Renal cortex interstitium (tissue), 11 donors: ENCODE measurements around the gene SLFN12L. TPM values are rescaled to one million over a fixed set of nuclear protein-coding genes. Genes with fewer than 3 reads are reported as not detected.
"Not testable (repeated sequence)": the region's sequence is repeated elsewhere in the genome, so short reads cannot be mapped to it uniquely, and the experiment has no call there.

Source experiments
- DNase-seq, 11 donors: peaks; one replicate each; pipeline ENCODE4 v3.0.0-alpha.2; 2013; ENCODE audit warnings: low read depth in 9 of 11, low spot score in 4 of 11; ENCODE audit errors: extremely low read depth in 1 of 11
- polyA plus RNA-seq, 3 donors: library from polyadenylated mRNA; unstranded; fragments of 120-200 nt; gene quantifications; one replicate each; pipeline ENCODE4 v1.2.1, GENCODE V29; 2013; ENCODE audit not compliant: insufficient read length in 3 of 3

The SLFN12L gene
- polyA plus RNA-seq, 3 donors: 0.13 to 0.33 (median 0.16) TPM

GRCh38 chr17:35546487-35546886, 9.0 kb upstream of the SLFN12L start:
- no peak for DNase-seq

GRCh38 chr17:35545150-35545549, 7.7 kb upstream of the SLFN12L start:
- DNase-seq: no peak

GRCh38 chr17:35543856-35544255, 6.4 kb upstream of the SLFN12L start:
- DNase-seq: no peak

DNA sequence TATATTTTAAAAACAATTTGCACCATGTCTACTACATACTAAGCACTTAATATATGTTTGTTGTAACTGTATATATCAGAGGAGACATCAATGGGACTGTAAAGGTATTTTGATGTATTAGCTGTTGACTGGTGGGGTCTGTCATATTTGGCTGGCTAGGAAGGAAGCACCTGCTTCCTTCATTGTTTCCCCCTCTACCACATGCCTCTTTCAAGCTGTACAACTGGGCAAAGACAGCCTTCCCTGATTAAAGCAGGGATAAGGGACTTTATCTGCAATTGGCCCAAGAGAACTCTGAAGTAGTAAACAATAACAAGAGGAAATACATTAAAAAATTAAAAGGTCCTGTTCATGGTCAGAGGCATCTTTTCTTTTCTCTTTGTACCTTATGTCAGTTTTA, 5.5 kb upstream of the SLFN12L start:
- no peak for DNase-seq

- DNase-seq: no peak
Measured at GRCh38 chr17:35541434-35541833, 4.0 kb upstream of the SLFN12L start.

DNA sequence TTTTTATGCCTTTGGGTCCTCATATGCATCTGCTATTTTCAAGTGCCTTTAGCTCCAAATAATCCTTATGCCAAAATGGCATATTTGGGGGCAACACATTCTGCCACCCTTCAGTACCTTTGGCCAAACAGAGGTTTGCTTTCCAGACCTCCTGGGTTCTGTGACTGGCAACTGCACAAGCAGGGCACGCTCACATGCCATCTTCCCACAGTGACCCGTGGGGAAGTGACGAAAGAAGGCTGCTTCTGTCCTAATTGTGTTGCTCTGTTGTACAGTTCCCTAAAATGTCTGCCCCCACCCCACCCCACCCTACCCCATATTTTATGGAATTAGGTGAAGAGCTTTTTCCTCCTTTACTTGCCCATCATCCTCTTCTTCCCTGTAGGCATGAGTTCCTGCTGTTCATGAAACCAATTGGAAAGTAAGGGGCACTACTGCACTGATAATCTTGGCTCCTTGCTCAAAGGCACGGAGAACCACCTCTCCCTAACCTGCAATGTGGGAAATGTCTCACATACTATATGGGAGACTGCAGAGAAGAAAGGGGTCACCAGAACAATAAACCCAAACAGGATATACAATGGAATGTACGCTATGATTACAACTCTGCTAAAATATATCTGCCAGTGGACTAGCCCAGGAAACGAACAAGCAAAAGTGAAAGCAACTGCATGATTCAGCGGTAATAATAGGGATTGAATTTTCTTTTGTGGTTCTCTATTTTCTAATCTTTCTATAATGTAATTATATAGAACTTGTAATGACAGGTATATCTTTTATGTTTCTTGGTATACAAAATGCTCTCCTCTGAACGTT, 3.3 kb upstream of the SLFN12L start:
- peak in 2 of 11 donors; percentile 8 to 16 for DNase-seq

DNA sequence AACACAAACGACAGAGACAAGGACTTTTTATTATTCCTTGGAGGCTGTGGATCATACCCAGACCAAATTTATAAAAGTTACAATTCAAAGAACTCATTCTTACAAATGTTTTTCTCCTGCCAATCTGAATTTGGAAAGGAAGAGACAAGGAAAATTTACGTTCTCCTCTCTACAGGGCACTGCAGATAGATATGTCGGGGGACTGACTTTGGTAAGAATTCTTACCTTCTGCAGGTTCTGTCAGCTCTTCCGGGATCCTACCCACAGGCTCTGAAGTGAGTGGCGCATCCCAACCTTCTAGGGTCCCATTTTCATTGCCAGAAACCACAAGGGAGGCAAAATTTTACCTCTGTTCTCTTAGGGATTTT, 2.2 kb upstream of the SLFN12L start:
- DNase-seq: no peak

- DNase-seq: no peak
Measured at GRCh38 chr17:35536664-35537171, 760 bp downstream of the SLFN12L start.

- not testable (repeated sequence) for DNase-seq
Measured at GRCh38 chr17:35535406-35535805, 2.1 kb downstream of the SLFN12L start.

DNA sequence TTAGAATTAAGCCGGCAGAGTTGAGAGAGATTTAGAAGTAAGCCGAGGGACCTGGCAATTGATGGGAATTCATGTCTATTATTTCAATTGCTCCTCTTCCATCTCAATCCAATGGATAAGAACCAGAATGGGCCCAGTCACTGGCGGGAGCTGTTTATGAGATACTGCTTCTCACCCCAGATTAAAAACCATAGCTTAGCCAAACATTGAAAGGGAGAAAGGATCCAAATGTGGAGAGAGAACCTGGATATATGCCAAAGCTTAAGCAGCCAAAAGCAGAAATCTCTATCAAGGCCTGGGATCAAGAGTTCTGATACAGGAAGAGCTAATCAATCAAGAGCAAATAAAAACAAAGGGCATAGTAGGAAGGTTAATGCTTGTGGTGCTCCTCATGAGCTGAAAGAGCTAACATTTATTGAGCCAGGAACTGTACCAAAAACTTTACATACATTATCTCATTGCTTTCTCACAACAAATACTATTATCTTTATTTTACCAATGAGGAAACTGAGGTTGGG, 2.8 kb downstream of the SLFN12L start:
- DNase-seq: no peak

DNA sequence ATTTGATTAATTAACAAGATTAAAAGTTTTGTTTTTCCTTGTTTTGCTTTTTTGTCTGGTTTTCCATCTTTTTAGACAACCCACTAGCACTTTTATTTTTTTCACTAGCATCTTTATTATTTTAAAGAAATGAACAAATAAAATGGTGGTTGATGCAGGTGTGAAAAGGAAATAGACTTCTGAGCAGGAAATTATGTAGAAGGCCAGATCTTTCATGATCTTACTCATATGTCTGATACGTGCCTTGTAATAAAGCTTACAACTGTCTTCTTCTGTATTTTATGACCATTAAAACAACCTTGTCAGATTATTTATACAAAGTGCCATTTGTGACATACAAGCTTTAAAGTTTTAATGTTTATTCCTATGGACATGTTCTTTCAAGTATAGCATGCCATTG, 6.3 kb downstream of the SLFN12L start:
- DNase-seq: no peak

DNA sequence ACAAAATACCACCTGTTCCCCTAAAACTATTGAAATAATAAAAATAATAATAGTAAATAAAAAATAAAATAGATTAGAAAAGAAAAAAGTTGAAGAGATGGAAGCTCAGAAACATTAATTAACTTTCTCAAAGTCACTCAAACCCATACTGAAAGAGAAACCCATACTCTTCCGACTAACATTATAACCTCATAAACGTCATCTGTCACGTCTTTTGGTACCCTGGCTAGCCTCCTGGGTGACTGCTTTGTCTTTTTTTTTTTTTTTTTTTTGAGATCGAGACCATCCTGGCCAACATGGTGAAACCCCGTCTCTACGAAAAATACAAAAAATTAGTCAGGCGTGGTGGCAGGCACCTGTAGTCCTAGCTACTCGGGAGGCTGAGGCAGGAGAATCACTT, 7.6 kb downstream of the SLFN12L start:
- DNase-seq: no peak

DNA sequence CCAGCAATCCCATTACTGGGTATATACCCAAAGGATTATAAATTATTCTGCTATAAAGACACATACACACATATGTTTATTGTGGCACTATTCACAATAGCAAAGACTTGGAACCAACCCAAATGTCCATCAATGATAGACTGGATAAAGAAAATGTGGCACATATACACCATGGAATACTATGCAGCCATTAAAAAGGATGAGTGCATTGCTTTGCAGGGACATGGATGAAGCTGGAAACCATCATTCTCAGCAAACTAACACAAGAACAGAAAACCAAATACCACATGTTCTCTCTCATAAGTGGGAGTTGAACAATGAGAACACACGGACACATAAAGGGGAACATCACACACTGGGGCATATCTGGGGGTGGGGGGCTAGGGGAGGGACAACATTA, 8.2 kb downstream of the SLFN12L start:
- DNase-seq: not testable (repeated sequence)

- no peak for DNase-seq
Measured at GRCh38 chr17:35523296-35523695, 14.2 kb downstream of the SLFN12L start.

GRCh38 chr17:35521654-35522256, 15.7 kb downstream of the SLFN12L start:
- DNase-seq: not testable (repeated sequence)

GRCh38 chr17:35521150-35521549, 16.3 kb downstream of the SLFN12L start:
- DNase-seq: no peak

- DNase-seq: no peak
Measured at GRCh38 chr17:35519906-35520442, 17.5 kb downstream of the SLFN12L start.

DNA sequence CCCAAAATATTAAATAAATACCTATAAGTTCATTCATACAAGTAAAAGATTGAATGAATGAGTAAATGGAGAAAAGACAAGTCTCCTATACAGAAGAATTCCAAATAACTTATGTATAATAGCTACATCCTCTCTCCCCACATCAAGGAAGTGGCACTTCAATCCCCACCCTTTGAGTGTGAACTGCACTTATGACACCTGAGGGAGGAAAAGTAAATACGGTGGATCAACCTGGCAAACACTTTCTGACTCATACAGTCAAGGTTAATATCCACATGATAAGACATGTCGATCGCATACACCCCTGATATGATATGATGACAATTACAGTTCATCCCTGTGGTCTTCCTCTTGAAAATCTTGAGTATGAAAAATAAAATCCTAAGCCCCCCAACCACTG, 18.0 kb downstream of the SLFN12L start:
- no peak for DNase-seq

- not testable (repeated sequence) for DNase-seq
Measured at GRCh38 chr17:35518431-35518830, 19.0 kb downstream of the SLFN12L start.

- DNase-seq: no peak
Measured at GRCh38 chr17:35515027-35515426, 22.5 kb downstream of the SLFN12L start.
